Measurements from ENCODE around the gene TMEM248. TPM values are rescaled to one million over a fixed set of nuclear protein-coding genes. Genes with fewer than 3 reads are reported as not detected.

Gene TMEM248
- polyA plus RNA-seq, 1 donor from 2014 or later: 41.8 TPM

GRCh38 chr7:66953044-66953427 lies 32.0 kb downstream of the TMEM248 start:
- H3K36me3 ChIP-seq (ENCODE audit: insufficient read depth, low read length): peaks cover 4% of the 10 kb centered on the region
- TF ChIP-seq SMC3 (conservative IDR thresholded peaks at IDR 0.05; ENCODE audit: poor library complexity) (no peak), TAF1 (IDR thresholded peaks at IDR 0.05; ENCODE audit: low read depth) (no peak), POLR2AphosphoS5 (IDR thresholded peaks at IDR 0.05) (no peak), EZH2 (IDR thresholded peaks at IDR 0.05; ENCODE audit: borderline replicate concordance, insufficient read depth, low read length, poor library complexity, severe bottlenecking) (no peak), MXI1 (conservative IDR thresholded peaks at IDR 0.05; ENCODE audit: poor library complexity, severe bottlenecking) (no peak), CTCF (IDR thresholded peaks at IDR 0.05; ENCODE audit: poor library complexity, severe bottlenecking) (no peak), REST (IDR thresholded peaks at IDR 0.05; ENCODE audit: borderline replicate concordance) (no peak), RAD21 (conservative IDR thresholded peaks at IDR 0.05) (no peak), EP300 (conservative IDR thresholded peaks at IDR 0.05; ENCODE audit: poor library complexity, severe bottlenecking) (no peak)
- H3K9me3 ChIP-seq (ENCODE audit: low read length): no peaks in the 10 kb centered on the region
- H3K79me2 ChIP-seq (replicated peaks; ENCODE audit: insufficient read depth, low read length): no peaks in the 10 kb centered on the region
- H3K27ac ChIP-seq (ENCODE audit: low read length): no peak overlapping the region
- H3K27me3 ChIP-seq (ENCODE audit: insufficient read depth, low read depth, low read length): no peaks in the 10 kb centered on the region
- H3K4me3 ChIP-seq (ENCODE audit: low read length): no peak overlapping the region
- H3K9ac ChIP-seq (ENCODE audit: low read length): no peak overlapping the region
- H2AFZ ChIP-seq (ENCODE audit: low read depth, low read length): no peak overlapping the region
- no peaks in the 10 kb centered on the region for H3K9me2 ChIP-seq (ENCODE audit: insufficient read depth, low read length)
- H4K20me1 ChIP-seq (ENCODE audit: insufficient read depth): no peaks in the 10 kb centered on the region
- H3K4me2 ChIP-seq (ENCODE audit: low read length): no peak overlapping the region
- no peaks in the 10 kb centered on the region for H3F3A ChIP-seq (ENCODE audit: insufficient read depth, low read length, poor library complexity, severe bottlenecking)

- H3F3A ChIP-seq (ENCODE audit: insufficient read depth, low read length, poor library complexity, severe bottlenecking): no peaks in the 10 kb centered on the region
Measured at GRCh38 chr7:66957595-66958290, 36.7 kb downstream of the TMEM248 start.

More at GRCh38 chr7:66957595-66958290, 36.7 kb downstream of the TMEM248 start:
- no peaks in the 10 kb centered on the region for H3K9me2 ChIP-seq (ENCODE audit: insufficient read depth, low read length)
- H3K79me2 ChIP-seq (replicated peaks; ENCODE audit: insufficient read depth, low read length): no peaks in the 10 kb centered on the region
- TF ChIP-seq MXI1 (conservative IDR thresholded peaks at IDR 0.05; ENCODE audit: poor library complexity, severe bottlenecking) (no peak), EZH2 (IDR thresholded peaks at IDR 0.05; ENCODE audit: borderline replicate concordance, insufficient read depth, low read length, poor library complexity, severe bottlenecking) (no peak), RAD21 (conservative IDR thresholded peaks at IDR 0.05) (no peak), EP300 (conservative IDR thresholded peaks at IDR 0.05; ENCODE audit: poor library complexity, severe bottlenecking) (no peak), SMC3 (conservative IDR thresholded peaks at IDR 0.05; ENCODE audit: poor library complexity) (no peak), POLR2AphosphoS5 (IDR thresholded peaks at IDR 0.05) (no peak), CTCF (IDR thresholded peaks at IDR 0.05; ENCODE audit: poor library complexity, severe bottlenecking) (no peak), TAF1 (IDR thresholded peaks at IDR 0.05; ENCODE audit: low read depth) (no peak), REST (IDR thresholded peaks at IDR 0.05; ENCODE audit: borderline replicate concordance) (no peak)
- no peak overlapping the region for H3K27ac ChIP-seq (ENCODE audit: low read length)
- no peaks in the 10 kb centered on the region for H4K20me1 ChIP-seq (ENCODE audit: insufficient read depth)
- no peak overlapping the region for H3K4me2 ChIP-seq (ENCODE audit: low read length)
- H2AFZ ChIP-seq (ENCODE audit: low read depth, low read length): no peak overlapping the region
- no peaks in the 10 kb centered on the region for H3K27me3 ChIP-seq (ENCODE audit: insufficient read depth, low read depth, low read length)
- H3K4me3 ChIP-seq (ENCODE audit: low read length): no peak overlapping the region
- H3K36me3 ChIP-seq (ENCODE audit: insufficient read depth, low read length): peaks cover 4% of the 10 kb centered on the region
- no peaks in the 10 kb centered on the region for H3K9me3 ChIP-seq (ENCODE audit: low read length)
- H3K9ac ChIP-seq (ENCODE audit: low read length): no peak overlapping the region
